Gastroesophageal sphincter (tissue), 4 donors: ENCODE data around the gene RABGEF1. TPM values are rescaled to one million over a fixed set of nuclear protein-coding genes. Genes with fewer than 3 reads are reported as not detected.
"Not testable (repeated sequence)": the region's sequence is repeated elsewhere in the genome, so short reads cannot be mapped to it uniquely, and the experiment has no call there.

Experiments
- ATAC-seq: fragments of 150-250 bp; one replicate; pipeline ENCODE4 v1.9.1; 2016; ENCODE audit warnings: mild to moderate bottlenecking, moderate library complexity
- H3K27ac ChIP-seq, 4 donors: fragments of 200-600 bp; sonication (generic) in 3 of 4; 1 replicate in 3 of 4; 2 replicates in 1 of 4; pipeline ENCODE4 v1.5.1; 2016 to 2019
- H3K27me3 ChIP-seq: fragments of 200-600 bp; sonication (generic); one replicate; pipeline ENCODE4 v1.5.1; 2019
- H3K36me3 ChIP-seq, 2 donors: fragments of 200-600 bp; sonication (generic); one replicate each; pipeline ENCODE4 v1.5.1; 2019; ENCODE audit warnings: control low read depth in 1 of 2
- H3K4me1 ChIP-seq, 3 donors: fragments of 200-600 bp; sonication (generic); 1 replicate in 2 of 3; 2 replicates in 1 of 3; pipeline ENCODE4 v1.5.1; 2016 to 2019; ENCODE audit warnings: control low read depth in 2 of 3
- H3K4me3 ChIP-seq, 2 donors: fragments of 200-600 bp; sonication (generic); one replicate each; pipeline ENCODE4 v1.5.1; 2019; ENCODE audit warnings: mild to moderate bottlenecking in 1 of 2, moderate library complexity in 1 of 2
- H3K9me3 ChIP-seq, 3 donors: fragments of 200-600 bp; sonication (generic); one replicate each; pipeline ENCODE4 v1.5.1; 2017 to 2019; ENCODE audit warnings: control low read depth in 2 of 3
- EP300 ChIP-seq: sonication (generic); formaldehyde crosslinking; IDR thresholded peaks from one replicate; pipeline ENCODE4 v1.6.1; 2017; ENCODE audit warnings: antibody characterized with exemption, mild to moderate bottlenecking
- POLR2A ChIP-seq, 2 donors: fragments of 450-650 bp; IDR thresholded peaks; one replicate each; pipeline ENCODE4 v1.6.1; 2017; ENCODE audit warnings: antibody characterized with exemption in 2 of 2, mild to moderate bottlenecking in 2 of 2, moderate library complexity in 1 of 2
- POLR2AphosphoS5 ChIP-seq: sonication (generic); formaldehyde crosslinking; IDR thresholded peaks from one replicate; pipeline ENCODE4 v1.6.1; 2017; ENCODE audit warnings: antibody characterized with exemption
- WGBS, 2 donors: methylation state at CpG; one replicate each; pipeline ENCODE4 v1.1.5; 2018; ENCODE audit warnings: low coverage in 1 of 2; 5-methylcytosine and 5-hydroxymethylcytosine counted together
- total RNA-seq, 4 donors: library from RNA; depleted of rRNA; stranded (reverse); fragments of >200 nt; gene quantifications; one replicate each; pipeline ENCODE4 v1.1.0, GENCODE V29; 2016
- TF ChIP-seq, protein P1 (sequence below), 4 experiments: fragments of 200-600 bp in 2 of 4; fragments of 450-650 bp in 2 of 4; sonication (generic) in 1 of 4; IDR thresholded peaks; one replicate each; pipeline ENCODE4 v1.5.1; 2017 to 2019; ENCODE audit warnings: antibody characterized with exemption in 4 of 4, mild to moderate bottlenecking in 2 of 4, moderate library complexity in 2 of 4

Gene RABGEF1
- total RNA-seq: 10 to 100 TPM; 37.8 to 59.9 (median 39.8) TPM

DNA sequence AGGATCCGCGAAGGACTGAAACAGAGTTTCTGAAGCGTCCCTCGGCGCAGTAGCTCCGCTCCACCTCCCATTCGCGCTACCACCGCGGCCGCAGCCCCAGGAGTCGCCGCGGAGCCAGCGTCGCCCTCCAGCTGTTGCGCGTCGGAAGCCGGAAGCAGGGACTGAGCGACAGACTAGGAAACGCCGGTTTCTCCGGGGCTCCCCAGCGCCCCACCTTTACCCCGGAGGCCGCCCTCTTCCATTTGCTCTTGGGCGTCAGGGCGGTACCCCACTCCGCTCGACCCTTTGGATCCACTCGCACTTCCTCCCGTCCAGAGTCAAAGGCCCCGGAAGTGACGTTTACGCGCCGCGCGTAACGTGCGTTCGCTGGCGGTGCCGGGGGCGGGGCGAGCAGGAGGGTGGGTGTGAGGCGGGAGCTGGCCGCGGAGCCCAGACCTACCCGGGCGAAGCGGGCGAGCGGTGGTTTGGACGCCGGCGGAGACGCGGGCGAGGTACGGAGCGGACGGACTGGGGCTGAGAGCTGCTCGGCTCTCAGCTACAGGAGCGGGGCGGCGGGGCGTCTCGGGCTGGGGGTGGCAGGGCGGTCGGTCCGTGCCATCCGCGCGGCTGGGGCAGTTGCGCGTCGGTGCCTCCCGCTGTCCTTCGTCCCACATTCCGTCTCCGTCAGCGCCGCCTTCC is at the start of gene RABGEF1:
Gene RABGEF1, plus strand, starts transcription at position 432 of the 678 bp plus-strand sequence. CDS start 31,167 bp downstream, outside the sequence.
- Histone ChIP-seq H3K36me3 (peaks cover 0 to 15% of the 10 kb centered on the region in 2 donors), H3K9me3 (peaks cover 0 to 10% (median 0%) of the 10 kb centered on the region in 3 donors), H3K4me1 (peaks cover 0 to 57% (median 2%) of the 10 kb centered on the region in 3 donors), H3K27ac (peak within 1 kb of the TSS; percentile 94 to 100 (median 99)), H3K4me3 (peak within 1 kb of the TSS; percentile 90 to 99), H3K27me3 (no peaks in the 10 kb centered on the region)
- 0% methylated on average over 13 of the region's 85 CpGs; no CpG with 5 or more reads in 1 of the 2 donors for WGBS, 2 donors
- peak; percentile 97 for ATAC-seq
- TF ChIP-seq EP300 (no peak), POLR2A (IDR thresholded peaks at IDR 0.05) (peak; percentile 94 to 96), POLR2AphosphoS5 (peak; percentile 99)
- TF ChIP-seq, protein P1, sequence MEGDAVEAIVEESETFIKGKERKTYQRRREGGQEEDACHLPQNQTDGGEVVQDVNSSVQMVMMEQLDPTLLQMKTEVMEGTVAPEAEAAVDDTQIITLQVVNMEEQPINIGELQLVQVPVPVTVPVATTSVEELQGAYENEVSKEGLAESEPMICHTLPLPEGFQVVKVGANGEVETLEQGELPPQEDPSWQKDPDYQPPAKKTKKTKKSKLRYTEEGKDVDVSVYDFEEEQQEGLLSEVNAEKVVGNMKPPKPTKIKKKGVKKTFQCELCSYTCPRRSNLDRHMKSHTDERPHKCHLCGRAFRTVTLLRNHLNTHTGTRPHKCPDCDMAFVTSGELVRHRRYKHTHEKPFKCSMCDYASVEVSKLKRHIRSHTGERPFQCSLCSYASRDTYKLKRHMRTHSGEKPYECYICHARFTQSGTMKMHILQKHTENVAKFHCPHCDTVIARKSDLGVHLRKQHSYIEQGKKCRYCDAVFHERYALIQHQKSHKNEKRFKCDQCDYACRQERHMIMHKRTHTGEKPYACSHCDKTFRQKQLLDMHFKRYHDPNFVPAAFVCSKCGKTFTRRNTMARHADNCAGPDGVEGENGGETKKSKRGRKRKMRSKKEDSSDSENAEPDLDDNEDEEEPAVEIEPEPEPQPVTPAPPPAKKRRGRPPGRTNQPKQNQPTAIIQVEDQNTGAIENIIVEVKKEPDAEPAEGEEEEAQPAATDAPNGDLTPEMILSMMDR (IDR thresholded peaks at IDR 0.05): peak in 1 of 4 experiments; percentile 32

DNA sequence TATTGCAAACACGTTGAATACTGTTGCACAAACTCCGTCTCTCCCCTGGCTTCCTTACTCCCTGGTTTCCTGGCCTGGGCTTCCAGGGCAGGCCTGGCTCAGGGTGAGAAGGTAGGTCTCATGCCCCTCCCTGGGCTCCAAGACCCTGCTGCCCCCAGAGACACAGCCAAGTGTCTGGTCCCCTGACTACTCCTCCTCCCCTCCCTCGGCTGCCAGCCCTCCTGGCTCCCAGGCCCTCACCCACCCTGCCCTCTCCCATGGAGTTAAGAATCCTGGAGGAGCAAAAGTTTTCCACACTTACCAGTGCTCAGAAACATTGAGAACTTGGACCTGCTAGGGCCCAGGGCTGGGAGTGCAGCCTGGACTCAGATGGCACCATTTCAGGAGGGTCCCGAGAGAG is 47.2 kb upstream of the RABGEF1 start:
- Histone ChIP-seq H3K4me1 (peaks cover 0 to 22% (median 8%) of the 10 kb centered on the region in 3 donors), H3K27ac (peak overlapping the region in 1 of 4 donors; percentile 51), H3K36me3 (peaks cover 0 to 19% of the 10 kb centered on the region in 2 donors), H3K9me3 (no peaks in the 10 kb centered on the region), H3K4me3 (no peak overlapping the region), H3K27me3 (no peaks in the 10 kb centered on the region)
- TF ChIP-seq POLR2A (IDR thresholded peaks at IDR 0.05): no peak
- TF ChIP-seq POLR2AphosphoS5: no peak
- TF ChIP-seq, protein P1 (IDR thresholded peaks at IDR 0.05): no peak
- ATAC-seq: no peak
- 52 to 68% methylated on average over 3 of the region's 4 CpGs for WGBS, 2 donors

DNA sequence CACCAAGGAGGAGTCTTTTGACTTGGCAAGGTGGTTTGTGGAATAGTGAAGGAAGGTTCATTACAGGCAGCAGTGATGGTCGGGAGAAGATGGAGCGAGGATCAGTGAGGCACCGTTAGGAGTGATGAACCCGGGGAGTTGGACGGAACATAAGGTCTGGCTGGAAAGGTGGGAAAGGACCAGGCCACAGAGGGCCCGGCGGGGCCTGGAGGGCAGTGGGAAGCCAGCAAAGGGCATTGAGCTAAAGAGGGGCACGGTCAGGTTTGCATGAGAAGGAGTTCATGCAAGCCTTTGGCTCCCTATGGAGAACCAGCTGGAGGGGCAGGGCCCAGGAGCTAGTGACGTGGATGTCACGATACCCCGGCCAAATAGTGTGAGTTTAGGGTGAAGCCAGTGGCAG is 46.2 kb upstream of the RABGEF1 start:
- WGBS, 2 donors: 92 to 97% methylated on average over 7 to 10 of the region's 11 CpGs
- no peak overlapping the region for H3K27ac ChIP-seq
- ATAC-seq: no peak
- TF ChIP-seq POLR2A (IDR thresholded peaks at IDR 0.05): no peak
- TF ChIP-seq EP300: no peak
- TF ChIP-seq, protein P1 (IDR thresholded peaks at IDR 0.05): no peak
- no peak for TF ChIP-seq POLR2AphosphoS5
- H3K4me3 ChIP-seq: no peak overlapping the region
- no peaks in the 10 kb centered on the region for H3K9me3 ChIP-seq
- H3K27me3 ChIP-seq: no peaks in the 10 kb centered on the region
- peaks cover 0 to 19% of the 10 kb centered on the region in 2 donors for H3K36me3 ChIP-seq
- H3K4me1 ChIP-seq: peaks cover 0 to 22% (median 8%) of the 10 kb centered on the region in 3 donors

DNA sequence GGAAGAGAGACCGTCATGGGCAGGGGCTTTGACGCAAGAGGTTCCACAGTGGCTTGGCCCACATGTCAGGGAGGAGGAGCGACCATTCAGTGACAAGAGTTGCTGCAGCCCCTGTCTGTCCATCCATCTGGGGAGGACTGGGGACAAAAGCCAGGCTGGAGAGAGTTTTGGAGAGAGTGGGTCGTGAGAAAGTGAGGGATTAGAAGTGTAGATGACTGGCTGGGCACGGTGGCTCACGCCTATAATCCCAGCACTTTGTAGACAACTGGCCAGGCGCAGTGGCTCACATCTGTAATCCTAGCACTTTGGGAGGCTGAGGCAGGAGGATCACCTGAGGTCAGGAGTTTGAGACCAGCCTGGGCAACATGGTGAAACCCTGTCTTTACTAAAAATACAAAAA is 45.1 kb upstream of the RABGEF1 start:
- WGBS, 2 donors: 70 to 87% methylated on average over 6 to 7 of the region's 7 CpGs
- not testable (repeated sequence) for H3K27me3 ChIP-seq, H3K27ac ChIP-seq, H3K4me3 ChIP-seq, H3K9me3 ChIP-seq, ATAC-seq
- Histone ChIP-seq H3K4me1 (peaks cover 0 to 33% (median 8%) of the 10 kb centered on the region in 3 donors), H3K36me3 (peaks cover 0 to 19% of the 10 kb centered on the region in 2 donors)

DNA sequence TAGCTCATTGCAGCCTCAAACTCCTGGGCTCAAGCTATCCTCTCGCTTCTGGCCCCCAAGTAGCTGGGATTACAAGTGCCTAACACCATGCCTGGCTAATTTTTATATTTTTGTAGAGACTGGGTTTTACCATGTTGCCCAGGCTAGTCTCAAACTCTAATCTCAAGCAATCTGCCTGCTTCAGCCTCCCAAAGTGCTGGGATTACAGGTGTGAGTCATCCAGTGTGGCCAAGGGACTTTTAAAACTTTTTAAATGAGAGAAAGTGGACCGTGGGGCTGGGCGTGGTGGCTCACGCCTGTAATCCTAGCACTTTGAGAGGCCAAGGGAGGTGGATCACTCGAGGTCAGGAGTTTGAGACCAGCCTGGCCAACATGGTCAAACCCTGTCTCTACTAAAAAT is 44.4 kb upstream of the RABGEF1 start:
- ATAC-seq, H3K4me3 ChIP-seq, H3K27me3 ChIP-seq, H3K27ac ChIP-seq, H3K9me3 ChIP-seq: not testable (repeated sequence)
- peaks cover 0 to 19% of the 10 kb centered on the region in 2 donors for H3K36me3 ChIP-seq
- WGBS, 2 donors: 80 to 91% methylated on average over 1 to 2 of the region's 5 CpGs
- peaks cover 0 to 39% (median 8%) of the 10 kb centered on the region in 3 donors for H3K4me1 ChIP-seq

DNA sequence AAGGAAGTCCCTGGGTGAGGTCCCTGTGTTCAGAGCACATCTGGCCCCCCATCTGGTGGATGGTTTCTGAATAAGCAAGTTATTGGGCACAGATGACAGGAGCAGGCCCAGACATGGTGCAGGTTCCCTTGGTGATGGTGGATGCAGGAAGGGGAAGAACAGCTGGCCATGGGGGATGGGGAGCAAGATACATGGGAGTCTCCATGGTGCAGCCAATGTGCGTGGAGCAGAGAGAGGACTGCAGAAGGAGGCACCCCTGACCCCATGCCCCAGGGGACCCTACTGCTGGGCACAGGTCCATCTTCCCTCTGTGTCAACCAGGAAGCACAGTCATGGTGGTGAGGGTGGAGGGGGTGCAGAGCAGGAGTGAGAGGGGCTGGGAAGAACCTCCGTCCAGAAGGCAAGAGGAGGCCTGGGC is 43.8 kb upstream of the RABGEF1 start:
- no peaks in the 10 kb centered on the region for H3K27me3 ChIP-seq
- no peak for ATAC-seq
- no peaks in the 10 kb centered on the region for H3K9me3 ChIP-seq
- H3K4me1 ChIP-seq: peaks cover 0 to 39% (median 8%) of the 10 kb centered on the region in 3 donors
- no peak overlapping the region for H3K4me3 ChIP-seq
- H3K27ac ChIP-seq: peak overlapping the region in 3 of 4 donors; percentile 64 to 71 (median 66)
- TF ChIP-seq POLR2A (IDR thresholded peaks at IDR 0.05): no peak
- no peak for TF ChIP-seq EP300
- TF ChIP-seq POLR2AphosphoS5: no peak
- TF ChIP-seq, protein P1 (IDR thresholded peaks at IDR 0.05): no peak
- peaks cover 0 to 19% of the 10 kb centered on the region in 2 donors for H3K36me3 ChIP-seq
- 60% methylated on average over 1 of the region's 2 CpGs; no CpG with 5 or more reads in 1 of the 2 donors for WGBS, 2 donors
